ENCODE results near the gene PPIF.

GRCh38 chr10:79367426-79368189, 20.3 kb downstream of the PPIF start:
- TF ChIP-seq EP300 (IDR thresholded peaks at IDR 0.05): no peak
- no peak for TF ChIP-seq CTCF (IDR thresholded peaks at IDR 0.05)
- TF ChIP-seq POLR2A (IDR thresholded peaks at IDR 0.05): no peak
- no peak for TF ChIP-seq POLR2AphosphoS5 (IDR thresholded peaks at IDR 0.05)
